Activated CD4-positive, alpha-beta T cell treated with anti-CD3 and anti-CD28 coated beads for 4 hours (primary cell): ENCODE measurements around the gene PARD6G.
"Not testable (repeated sequence)": the region's sequence is repeated elsewhere in the genome, so short reads cannot be mapped to it uniquely, and the experiment has no call there.

Experiments used
- DNase-seq, 2 donors: peaks; one replicate each; pipeline ENCODE4 v3.0.0-alpha.2; 2020

PARD6G gene

DNA sequence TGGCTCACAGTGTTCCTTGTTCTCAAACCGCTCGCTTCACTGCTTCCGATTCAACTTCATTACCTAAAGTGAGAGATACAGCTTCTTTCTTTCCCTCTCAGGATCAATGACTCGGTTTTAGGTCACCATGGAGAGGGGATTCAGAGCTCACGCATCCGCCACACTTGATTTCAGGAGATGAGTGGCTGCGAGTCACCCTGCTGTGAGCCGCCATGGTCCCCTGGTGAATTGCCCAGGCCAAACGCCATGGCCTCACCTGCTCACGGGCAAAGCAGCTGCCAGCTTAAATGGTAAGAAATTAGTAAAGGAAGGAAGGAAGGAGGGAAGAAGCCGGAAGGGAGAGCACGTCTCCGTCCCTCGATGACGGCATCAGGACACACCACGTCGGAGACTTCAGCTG, 77.7 kb downstream of the PARD6G start:
- no peak for DNase-seq

GRCh38 chr18:80168982-80169381, 78.3 kb downstream of the PARD6G start:
- no peak for DNase-seq

DNA sequence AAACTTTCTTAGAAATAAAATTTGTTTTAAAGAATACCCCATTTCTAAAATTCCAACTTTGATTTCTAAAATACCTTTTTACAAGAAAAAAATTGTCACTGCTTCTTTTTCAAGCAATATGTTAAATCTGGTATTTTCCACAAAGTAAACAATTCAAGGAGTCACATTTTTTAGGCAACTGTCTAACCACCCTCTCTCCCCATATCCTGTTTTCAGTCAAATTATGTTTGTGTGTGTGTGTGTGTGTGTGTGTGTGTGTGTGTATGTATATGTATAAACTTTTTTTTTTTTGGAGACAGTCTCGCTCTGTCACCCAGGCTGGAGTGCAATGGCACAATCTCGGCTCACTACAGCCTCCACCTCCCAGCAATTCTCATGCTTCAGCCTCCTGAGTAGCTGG, 79.0 kb downstream of the PARD6G start:
- no peak for DNase-seq

GRCh38 chr18:80167931-80168330, 79.4 kb downstream of the PARD6G start:
- no peak for DNase-seq

GRCh38 chr18:80167331-80167730, 80.0 kb downstream of the PARD6G start:
- no peak for DNase-seq

DNA sequence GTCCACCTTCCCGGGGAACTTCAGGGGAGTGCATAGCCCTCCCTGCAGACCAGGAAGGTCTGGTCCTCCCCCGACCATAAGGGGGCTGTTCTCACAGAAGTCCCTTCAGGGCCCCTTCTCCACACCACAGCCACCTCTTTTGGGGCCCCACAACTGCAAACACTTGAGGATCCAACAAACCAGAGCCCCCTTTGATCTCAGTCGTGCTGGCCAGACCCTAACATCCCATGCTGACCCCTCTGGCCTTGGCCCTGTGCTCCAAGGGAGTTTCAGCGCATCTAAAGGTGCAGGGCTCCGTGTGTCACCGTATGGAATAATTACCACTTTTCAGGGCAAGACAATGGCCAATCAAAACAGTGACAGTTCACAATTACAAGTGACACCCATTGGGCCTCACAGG, 80.6 kb downstream of the PARD6G start:
- no peak for DNase-seq

- no peak for DNase-seq
These were observed 81.1 kb downstream of the PARD6G start for GRCh38 chr18:80166240-80166639.

- DNase-seq: not testable (repeated sequence)
These were observed 82.5 kb downstream of the PARD6G start for GRCh38 chr18:80164727-80165355.

- DNase-seq: no peak
These were observed 84.1 kb downstream of the PARD6G start for GRCh38 chr18:80163183-80163582.

GRCh38 chr18:80161781-80162417, 85.4 kb downstream of the PARD6G start:
- DNase-seq: no peak

- peak; percentile 17 to 18 for DNase-seq
These were observed 87.3 kb downstream of the PARD6G start for GRCh38 chr18:80159713-80160636.

- no peak for DNase-seq
These were observed 88.9 kb downstream of the PARD6G start for GRCh38 chr18:80158365-80158764.

GRCh38 chr18:80157708-80158343, 89.5 kb downstream of the PARD6G start:
- DNase-seq: peak; percentile 58 to 72

- DNase-seq: peak in 1 of 2 donors; percentile 18
These were observed 93.0 kb downstream of the PARD6G start for GRCh38 chr18:80154293-80154692.

DNA sequence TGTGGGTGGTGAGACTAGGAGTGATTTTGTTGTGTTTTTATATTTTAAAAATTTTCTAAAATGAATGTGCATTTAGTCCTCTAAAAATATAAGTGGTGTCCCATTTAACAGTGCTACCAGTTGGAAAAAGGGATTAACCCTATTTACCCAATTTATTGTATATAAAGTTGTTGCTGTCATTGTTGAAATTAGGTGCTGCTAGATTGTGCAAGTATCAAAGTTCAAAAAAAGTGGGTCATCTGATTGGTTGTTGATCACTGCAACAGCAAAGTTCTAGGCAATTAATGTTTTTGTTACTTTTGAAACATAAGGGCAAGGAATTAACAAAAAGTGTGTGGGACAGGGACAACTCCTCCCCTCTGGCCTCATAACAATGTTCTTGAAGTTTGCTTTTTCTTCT, 97.6 kb downstream of the PARD6G start:
- no peak for DNase-seq

DNA sequence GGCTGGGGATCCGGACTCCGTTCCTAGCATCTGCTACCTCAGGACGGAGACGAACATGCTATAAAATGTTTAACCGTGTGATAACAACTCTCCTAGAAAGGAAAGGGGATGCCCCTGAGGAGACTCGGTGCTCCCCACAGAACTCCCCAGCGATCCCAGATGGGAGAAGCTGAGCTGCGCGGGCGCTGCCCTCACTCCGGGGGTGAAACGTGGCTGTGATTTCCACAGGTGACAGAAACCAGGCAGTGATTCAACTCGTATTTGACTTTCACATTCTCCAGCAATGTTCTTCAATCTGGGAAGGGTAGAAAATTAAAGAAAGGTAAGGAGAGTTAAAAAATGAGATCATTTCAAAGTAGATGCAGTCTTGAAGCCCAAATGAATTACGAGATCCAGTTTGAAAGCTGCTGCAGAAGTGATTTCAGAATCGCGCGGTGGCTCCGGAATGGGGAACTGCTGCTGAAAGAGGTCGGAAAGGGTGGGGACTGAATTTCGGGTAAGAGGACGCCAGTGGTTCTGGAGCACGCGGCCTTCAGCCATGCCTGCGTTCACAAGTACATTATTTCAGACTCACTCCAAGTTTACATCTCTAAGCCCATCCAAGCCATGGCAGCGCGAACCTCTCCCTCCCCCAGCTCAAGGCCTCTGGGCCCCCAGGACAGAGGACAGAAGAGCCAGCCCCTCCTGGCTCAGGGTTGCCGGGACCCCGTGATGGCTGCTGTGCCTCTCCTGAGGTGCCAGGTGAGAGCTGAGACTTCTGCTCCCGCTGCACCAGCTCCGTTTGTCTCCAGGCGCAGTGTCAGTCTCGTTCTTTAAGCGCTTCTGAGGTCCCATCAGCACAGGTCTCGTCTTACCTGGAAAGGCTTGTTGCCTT, 98.8 kb downstream of the PARD6G start:
- DNase-seq: no peak

DNA sequence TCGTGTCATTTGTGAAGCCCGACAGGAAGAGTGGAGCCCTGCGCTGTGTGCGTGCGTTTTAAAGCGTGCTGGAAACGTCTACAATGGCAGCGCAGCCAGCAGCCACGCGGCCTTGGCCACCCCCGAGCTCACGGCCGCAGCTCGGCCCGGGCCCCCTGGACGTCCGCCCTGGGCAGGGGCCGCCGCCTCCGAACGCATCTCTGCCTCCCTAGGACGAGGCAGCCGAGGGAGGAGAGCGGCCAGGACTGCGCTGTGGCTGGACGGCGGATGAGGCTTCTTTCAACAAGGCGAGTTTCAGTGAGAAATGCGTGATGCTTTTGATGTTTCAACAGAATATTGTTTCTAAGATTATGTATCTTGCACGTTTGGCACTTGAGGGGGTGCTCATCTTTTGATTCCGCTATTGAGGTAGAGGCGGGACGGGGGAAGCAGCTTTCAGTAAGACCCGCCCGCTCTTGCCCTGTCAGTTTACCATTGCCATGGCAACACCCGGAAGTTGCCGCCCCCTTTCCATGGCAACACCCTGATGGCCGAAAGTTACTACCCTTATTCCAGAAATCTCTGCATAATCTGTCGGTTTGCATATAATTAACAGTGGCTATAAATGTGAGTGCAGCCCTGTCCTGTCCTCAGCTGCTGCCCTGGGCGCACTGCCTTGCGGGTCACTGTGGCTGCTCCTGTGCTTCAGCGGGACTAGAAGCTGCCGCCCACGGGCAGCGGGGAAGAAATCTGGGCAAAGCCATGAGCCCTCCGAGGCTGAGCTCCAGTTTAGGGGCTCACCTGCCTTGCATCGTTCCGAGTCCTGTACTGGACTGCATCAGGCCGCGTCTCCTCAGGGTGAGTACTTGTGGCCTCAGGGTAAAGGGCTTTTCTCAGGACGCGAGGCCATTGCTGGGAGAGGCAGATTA, 99.6 kb downstream of the PARD6G start:
- DNase-seq: peak; percentile 57 to 73

DNA sequence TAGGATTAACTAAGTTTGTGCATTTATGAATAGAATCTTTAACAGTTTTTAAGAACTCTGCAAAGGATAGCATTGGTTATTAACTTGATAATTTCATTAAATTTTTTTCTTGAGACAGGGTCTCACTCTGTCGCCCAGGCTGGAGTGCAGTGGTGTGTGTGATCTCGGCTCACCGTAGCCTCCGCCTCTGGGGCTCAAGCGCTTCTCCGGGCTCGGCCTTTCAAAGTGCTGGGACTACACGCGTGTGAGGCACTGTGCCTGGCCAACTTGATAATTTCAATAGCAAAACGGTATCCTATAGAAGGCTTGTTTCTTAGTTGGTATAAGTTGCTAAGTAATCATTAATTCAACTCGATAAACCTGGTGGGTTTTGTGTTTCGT, 100.3 kb downstream of the PARD6G start:
- DNase-seq: no peak

DNA sequence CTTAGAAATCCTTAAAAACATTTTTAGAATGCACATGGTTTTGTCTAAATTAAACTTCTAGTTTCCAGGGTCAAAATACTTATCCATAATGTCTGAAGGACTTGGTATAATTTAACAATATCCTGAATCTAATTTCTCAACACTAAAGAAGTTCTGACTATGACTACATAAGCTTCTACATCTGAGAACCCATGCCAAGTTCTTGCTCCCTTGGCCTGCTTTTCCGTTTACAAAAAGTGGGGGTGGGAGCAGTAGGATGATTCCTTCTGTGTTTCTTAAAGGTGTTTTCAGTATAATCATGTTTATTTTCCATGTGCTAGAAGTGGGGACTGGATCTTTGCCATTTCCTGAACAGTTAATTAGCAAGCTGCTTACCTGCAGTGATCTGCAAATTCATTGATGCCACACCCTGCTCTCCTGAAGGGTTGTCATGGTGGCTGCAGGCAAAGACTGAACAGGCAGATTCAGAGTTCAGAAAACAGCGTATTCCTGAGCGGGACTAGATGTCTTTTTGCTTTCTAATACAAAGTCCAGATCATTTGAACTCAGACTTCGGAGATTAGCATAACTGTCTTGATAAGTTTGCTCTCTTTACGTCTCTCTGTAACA, 102.0 kb downstream of the PARD6G start:
- DNase-seq: no peak

- no peak for DNase-seq
These were observed 103.4 kb downstream of the PARD6G start for GRCh38 chr18:80143881-80144280.
